Measurements from ENCODE around the gene OXCT1.
A peak's percentile ranks its signal among the peaks of the same experiment; 100 is the strongest.
"Not testable (repeated sequence)": the region's sequence is repeated elsewhere in the genome, so short reads cannot be mapped to it uniquely, and the experiment has no call there.

Gene OXCT1

DNA sequence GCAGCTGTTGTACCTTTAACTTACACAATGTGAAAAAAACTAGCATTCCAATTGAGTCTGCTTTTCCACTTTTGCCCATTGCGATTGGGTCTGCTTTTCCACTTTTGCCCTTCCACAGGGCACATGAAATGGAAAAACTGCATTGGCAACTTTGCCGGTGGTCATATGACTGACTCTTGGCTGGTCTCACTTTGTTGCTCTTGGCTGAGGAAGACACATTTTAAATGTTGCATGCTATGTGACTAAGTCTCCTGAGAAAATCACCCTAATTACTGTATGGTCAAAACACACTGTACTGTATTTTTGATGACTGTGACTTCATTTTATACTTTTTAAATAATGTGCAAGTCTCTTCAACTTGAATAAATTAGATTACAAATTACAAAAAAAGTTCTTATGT lies 1.6 kb upstream of the OXCT1 start:
- no peak for DNase-seq

DNA sequence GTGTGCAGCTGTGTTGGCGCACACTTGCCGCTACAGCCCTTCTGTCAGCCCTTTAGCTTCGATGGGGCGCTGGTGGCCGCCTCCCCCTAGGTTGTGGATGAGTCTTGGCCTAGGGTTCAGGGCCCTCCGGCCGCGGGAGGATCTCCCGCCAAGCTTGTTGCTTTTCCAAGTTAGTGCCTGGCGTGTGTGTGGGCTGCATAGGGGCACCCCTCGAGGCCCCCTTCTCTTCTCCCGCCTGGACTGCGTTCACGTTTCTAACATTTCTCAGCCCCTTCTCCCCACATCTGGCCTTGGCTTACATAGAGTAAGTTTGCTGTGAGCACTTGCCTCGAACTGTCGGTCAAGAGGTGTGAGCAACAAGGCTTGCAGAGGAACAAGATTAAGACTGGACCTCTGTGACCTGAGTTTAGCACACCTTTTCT lies 413 bp upstream of the OXCT1 start:
- DNase-seq = no peak

DNA sequence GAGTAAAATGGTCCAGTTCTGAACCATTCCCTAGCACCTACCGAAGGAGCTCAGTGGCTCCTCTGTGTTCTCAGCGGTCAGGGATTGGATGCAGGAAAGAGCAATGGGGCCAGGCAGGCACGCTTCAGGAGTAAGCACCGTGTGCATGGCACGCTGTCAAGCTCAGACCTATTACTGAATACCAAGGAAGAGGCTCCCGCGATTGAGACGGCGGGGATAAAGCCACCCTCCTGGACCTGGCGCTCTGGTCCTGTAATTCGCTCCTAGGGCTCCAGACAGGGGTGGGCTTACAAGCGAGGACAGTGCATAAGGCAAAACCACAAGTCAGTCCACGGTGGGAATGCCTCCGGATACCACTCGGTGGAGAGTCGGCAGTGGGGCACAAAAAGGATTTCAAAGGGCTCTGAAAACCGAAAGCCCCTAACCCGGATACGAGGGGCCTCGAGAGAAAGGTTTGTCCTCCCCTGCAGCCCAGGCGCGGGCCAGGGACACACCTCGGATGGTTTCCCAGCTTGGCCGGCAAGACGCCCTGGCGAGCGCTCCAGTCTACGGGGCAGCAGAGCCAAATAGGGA lies 988 bp downstream of the OXCT1 start:
- no peak for DNase-seq

DNA sequence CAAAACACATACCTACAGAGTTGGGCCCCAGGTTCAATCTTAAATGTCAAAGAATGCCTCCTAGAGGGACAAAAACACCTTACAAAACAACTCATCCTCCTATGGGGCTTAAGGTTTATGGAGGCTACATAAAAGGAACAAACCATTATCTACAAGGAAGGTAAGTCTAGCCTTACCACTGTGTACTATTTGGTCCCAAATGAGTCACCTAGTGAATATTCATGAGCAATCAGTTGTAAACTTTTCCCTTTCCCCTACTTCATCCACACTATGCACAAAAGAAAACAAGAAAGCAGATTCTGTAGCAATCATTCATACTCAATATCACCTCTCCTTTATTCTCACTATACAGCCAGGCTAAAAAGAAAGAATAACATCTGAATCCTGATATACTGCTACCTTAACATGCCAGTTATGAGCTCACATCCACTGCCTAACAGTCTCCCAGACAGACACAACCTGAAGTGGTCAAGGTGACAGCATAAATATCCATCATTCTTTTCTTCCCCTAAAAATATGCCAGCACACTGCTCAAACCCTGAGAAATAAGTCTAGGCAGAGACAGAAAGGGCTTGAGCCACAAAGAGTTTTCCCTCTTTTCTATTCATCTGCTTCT lies 6.2 kb downstream of the OXCT1 start:
- DNase-seq = no peak

DNA sequence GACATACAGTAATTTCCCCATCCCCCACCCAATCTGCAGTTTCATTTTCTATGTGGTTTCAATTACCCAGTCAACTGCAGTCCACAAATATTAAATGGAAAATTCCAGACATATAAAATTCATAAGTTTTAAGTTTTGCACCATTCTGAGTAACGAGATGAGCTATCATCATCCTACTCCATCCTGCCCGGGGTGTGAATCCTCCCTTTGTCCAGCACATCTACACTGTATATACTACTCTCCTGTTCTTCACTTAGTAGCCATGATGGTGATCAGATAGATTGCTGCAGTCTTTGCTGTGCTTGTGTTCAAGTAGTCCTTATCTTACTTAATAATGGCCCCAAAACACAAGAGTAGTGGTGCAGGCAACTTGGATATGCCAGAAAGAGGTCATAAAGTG lies 11.3 kb downstream of the OXCT1 start:
- no peak for DNase-seq

DNA sequence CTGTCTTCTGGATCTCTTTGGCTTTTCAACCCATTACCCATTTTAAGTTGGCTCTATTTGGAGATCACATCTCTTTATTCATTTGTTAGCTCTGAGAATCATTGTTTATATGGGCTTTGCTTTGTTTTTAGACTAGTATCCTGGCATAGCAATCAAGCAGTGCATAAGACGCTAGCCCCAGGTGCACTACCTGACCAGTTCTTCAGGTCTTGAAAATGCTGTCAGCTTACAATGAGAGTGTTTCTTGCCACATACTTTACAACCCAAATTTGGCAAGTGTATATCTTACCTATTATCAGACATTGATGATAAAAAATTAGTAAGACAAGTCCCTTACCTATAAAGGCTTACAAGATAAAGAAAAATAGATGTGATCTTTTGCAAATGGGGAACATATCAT lies 12.2 kb downstream of the OXCT1 start:
- DNase-seq = no peak

DNA sequence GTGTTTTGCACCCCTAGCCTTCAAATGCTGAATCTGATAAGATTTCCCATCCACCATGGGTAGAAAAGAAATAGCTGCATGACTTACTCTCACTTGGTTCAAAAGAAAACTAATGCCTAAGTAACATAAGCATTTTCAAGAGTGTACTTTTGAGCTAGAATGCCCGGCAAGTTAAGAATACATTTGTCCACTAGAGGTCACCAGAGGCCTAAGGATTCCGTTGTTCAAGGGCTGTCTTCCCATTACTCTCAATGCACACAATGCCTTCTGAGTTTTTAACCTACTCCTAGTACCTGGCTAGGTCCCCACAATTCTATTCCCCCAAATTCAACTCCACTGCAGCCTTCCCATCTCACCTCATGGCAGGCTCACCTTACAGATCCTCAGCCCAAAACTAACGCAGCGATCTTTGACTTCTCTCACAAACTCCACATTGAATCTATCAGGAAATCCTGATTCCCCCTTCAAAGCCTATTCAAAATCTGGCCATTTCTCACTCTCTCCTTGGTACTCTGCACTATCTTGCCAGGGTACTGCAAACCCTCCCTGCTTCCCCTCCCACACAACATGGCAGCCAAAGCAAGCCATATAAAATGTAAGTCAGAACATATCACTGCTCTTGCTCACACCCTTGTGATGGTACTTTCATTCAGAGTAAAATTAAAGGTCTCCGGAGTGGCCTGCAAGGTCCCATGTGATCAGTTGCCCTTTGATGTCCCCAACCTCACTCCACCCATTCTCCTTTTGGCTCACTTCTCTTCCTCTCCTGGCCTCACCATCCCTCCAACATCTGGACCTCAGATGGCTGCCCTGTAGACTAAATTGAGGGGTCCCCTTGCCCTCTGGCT lies 13.4 kb downstream of the OXCT1 start:
- DNase-seq = peak; percentile 11

DNA sequence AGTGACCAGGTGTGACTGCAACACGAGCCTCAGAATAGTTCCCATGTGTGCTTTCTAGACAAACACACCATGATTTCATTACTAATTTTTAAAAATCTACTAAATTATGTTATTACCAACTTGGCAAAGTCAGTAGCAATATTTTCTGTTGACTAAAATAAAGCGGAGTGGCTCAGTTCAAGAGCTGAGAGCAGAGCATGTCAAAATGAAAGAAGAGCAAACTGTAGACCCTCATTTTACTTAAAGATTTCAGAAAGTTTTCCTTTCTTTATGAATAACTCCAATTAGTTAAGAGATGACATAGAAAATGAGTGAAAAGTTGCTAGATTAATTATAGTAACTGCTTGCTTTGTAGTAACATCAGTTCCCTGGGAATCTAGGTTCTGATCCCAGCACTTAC lies 17.9 kb downstream of the OXCT1 start:
- no peak for DNase-seq

DNA sequence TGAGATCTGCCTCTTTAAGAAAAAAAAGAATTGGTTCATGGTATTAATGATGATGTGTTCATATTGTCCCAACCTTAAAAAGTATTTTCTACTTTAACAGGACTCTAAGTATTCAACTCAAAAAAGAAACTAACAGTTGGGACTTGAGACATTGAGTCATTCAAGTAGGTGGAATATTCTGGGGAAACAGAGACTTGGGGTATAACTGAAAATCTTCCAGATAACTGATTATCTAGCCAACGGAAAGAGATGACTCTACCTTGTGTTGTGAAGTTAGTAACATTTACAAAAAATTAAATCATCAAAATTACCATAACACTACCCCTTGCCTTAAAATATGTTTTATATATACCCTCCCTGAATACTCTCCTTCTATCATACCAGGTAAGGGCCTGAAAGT lies 19.1 kb downstream of the OXCT1 start:
- DNase-seq = no peak

DNA sequence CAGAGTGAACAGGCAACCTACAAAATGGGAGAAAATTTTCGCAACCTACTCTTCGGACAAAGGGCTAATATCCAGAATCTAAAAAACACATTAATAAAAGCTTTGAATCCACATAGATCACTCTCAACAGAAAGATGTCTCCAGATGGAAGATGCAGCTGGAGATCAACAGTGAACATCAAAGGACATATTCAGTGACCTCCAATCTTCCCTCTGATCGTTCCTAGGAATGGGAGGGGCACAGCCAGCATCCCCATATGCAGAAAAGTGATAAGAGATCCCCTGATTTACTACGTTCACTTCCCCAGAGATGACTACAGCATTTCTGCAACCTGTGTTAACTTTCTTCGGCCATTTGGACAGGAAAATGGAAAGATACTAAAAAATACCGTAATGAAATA lies 21.2 kb downstream of the OXCT1 start:
- no peak for DNase-seq

DNA sequence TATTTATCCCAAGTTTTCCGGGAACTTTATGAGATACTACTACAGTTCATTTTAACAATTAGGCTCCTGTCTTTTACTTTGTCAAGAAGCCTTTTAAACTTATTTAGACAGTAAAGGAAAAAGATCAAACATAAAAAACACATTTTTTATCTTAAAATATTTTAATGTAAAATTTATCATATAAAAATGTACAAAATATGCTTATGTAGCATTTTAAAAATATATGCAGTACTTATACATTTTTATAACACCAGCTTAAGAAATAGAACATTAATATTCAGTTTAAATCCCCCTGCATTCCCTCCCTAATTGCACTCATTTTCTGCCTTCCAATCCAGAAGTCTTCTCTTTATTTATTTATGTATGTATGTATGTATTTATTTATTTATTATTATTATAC lies 24.5 kb downstream of the OXCT1 start:
- DNase-seq = not testable (repeated sequence)

DNA sequence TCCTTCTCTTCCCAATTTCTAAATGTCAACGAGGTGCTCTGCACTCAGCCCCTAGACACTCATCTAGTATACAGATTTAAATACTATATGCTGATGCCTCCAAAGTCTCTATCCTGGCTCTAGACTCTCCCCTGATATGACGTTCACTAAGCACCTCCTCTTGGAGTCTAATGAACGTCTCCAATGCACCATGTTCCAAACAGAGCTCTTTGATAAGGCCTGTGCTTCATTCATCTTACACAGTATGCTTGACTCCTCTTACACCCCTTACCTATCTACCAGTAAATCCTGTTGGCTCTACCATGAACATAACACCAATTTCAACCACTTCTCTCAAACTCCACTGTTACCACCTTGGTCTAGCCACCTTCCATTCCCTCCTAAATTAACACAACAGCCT lies 25.7 kb downstream of the OXCT1 start:
- no peak for DNase-seq

DNA sequence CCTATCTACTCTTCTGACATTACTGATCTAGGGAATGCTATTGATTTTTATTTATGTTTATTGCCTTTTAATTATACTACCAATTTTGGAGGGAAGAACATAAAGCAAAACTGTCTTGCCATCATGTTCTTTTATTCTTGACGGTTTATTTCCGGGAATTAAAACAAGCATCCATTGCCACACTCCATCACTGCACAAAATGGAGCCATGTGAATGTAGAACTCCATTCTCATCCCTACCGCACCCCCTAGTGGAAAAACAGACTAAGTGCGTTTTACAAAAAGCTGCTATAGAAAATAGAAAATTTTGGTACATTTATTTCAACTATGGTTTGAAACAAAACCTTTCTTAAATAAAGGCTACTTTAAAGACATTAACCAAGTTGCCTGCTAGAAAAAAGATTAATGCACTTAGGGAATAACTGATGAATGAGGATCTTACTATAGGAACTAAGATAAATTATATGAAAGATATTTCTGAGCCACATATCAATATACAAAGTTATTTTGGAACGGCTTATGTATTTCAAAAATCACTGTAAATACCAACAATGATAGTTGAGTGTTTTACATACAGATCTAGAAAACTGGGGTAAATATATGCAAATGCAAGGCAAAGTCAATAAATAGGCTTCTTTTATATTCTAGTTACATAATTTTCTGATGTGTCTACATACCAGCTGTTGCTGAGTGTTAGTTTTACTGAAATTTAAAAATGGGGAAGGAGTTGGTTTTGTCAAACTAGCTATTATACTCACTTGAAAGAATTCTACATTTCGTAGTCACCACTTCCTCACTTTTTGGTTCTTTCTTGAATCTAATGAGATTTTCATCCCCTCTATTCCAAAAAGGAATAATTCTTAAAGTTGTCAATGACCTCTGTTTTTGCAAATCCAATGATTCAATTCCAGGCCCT lies 26.5 kb downstream of the OXCT1 start:
- no peak for DNase-seq

DNA sequence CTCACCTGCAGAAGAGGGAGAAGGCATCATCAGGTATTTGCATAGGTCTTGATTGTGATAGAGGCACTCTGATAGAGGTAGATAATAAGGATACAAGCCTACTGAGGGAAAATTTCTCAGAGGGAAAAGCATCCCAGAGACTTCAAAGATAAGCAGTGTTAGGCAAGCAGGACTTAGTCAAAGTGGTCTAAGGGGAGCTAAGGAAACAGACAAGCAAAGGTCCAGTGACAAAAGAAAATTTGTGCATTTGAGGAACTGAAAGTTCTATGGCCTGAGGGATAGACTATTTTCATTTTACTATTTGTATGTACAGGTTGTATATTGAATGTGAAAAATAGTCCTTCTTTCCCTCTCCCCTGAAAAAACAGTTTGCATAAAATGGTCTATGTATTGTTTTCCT lies 27.4 kb downstream of the OXCT1 start:
- no peak for DNase-seq

DNA sequence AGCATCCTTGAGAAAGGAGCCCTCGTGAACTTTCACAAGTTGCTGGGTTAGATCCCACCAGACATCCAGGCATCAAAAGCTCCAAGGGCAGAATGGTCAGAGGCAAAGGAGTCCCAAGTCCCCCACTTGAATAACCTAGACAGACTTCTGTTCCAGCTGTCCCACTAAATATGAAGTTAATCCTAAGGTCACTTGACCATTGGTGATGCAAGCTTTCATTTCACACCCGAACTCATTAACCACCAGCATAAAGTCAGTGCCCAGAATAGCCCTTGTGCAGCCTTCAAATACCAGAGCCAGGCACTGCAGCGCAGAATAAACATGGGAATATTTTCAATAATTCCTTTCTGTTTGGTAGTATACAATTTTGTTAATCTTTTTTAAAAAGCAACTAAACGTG lies 28.9 kb downstream of the OXCT1 start:
- no peak for DNase-seq

DNA sequence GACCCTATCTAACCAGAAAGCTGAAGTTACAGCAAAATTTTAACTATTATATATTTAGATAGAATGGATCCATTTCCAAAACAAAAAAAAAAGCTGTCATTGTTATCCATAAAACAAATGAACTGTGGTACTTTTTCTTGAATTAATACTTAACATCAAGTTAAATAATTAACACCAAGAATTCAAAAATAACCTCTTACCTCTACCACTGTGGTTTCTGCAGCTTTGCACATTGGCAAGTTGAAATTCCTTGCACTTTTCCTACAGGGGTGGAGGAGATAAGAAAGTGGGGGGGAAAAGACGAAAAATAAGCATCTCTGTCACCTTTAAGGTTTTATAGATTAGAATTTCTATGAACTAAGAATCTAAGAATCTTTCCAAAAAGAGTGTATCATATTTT lies 30.0 kb downstream of the OXCT1 start:
- no peak for DNase-seq

DNA sequence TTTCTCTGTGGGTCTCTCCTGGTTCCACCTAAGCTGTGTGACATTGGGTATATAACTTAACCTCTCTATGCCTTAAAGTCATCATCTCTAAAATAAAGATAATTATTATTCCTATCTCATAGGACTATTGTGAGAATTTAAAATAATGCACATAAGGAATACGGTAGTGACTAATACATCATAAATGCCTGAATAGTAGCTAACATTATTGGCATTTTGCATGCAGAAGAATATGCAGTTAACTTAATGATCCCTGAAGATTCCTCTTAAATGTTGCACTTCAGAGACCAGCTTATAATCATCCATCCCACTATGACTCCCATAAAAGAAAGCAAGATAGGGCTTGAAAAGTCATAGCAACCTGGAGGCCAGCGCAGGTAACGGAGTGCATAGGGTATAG lies 32.4 kb downstream of the OXCT1 start:
- DNase-seq = no peak

DNA sequence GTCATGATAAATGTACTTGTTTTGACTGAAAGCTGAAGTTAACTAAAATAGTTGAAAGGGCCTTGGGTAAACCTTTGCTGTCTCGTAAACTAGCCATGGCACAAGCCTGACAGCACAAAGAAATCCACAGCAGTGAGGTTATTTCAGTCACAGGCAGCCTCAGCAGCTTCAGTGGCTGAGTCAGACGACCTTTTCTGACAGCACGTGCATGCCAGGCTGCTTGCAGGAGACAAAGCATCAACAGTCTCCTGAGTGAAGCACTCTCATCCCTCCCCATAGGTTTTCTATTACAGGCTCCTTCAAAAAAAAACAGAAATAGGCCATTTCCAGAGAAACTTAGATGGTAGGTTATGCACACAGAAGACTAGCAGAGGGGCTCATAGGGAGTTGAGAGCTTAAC lies 34.6 kb downstream of the OXCT1 start:
- DNase-seq = no peak

DNA sequence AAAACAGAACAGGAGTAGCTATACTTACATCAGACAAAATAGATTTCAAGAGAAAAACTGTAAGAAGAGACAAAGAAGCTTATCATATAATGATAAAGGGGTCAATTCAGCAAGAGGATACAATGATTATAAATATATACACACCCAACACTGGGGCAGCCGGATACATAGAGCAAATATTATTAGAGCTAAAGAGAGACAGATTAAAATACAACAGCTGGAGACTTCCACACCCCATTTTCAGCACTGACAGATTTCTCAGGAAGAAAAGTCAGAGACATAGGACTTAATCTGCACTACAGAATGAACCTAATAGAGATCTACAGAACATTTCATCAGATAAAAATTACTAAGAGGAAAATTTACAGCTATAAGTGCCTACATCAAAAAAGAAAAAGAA lies 35.7 kb downstream of the OXCT1 start:
- DNase-seq = no peak

DNA sequence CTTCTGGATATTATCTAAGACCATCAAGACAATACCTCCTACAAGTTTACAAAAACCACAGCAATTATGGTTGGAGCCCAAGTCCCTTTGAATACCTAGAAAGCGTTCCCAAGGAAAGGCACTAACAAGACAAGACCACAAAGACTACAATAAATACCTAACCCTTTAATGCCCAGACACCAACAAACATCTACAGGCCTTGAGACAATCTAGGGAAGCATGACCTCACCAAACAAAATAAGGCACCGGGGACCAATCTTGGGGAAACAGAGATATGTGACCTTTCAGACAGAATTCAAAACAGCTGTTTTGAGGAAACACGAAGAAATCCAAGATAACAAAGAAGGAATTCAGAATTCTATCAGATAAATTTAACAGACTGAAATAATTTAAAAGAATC lies 37.8 kb downstream of the OXCT1 start:
- DNase-seq = no peak

DNA sequence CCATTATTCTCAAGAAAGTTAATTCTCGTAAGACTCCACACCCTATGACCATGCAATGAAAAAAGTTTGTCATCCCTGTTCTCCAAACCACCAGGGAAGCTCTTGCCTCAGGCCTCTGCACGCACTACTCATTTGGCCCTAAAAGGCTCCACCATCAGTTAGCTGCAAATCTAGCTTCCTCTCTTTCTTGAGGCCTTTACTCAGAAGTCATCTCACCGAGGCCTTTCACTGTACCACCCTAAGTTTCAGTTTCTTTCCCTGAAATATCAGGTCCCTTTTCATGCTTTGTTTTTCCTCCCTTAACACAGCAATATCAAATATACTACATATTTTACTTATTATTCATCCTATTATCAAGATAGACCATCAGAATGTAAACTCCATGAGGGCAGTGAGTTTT lies 39.1 kb downstream of the OXCT1 start:
- no peak for DNase-seq

DNA sequence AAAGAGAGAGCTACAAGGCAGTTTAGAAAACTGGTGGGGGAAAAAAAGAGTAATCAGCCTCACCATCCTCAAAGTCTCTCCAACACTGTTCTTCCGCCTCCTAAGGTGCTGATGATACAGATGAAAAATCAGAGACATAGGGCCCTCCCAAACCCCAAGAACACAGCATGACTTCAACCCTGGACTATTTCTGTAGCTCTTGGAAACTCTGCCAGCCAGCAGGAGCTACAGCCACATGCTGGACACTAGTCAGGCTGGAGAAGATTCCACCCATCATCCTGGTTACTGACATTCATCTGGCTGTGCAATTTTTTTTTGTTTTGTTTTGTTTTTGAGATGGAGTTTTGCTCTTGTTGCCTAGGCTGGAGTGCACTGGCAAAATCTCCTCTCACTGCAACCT lies 42.4 kb downstream of the OXCT1 start:
- no peak for DNase-seq

DNA sequence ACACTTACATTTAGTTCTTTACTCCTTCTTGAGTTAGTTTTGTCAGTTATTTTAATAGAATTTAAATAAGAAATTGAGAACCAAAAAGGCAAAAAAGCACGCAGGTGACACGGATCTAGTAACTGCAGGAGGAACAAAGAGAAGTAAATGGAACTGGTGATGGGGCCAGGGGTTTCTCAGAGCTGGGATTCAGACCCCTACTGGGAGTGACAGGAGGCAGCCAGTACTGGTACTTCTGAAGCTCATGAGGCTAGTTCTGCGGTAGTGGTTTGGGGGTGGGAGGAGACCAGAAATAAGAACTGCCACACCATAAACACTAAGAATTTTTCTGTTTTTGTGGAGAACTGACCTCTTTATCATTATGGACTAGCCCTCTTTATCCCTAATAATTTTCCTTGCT lies 48.2 kb downstream of the OXCT1 start:
- no peak for DNase-seq

Measured in stimulated activated CD4-positive, alpha-beta T cell treated with anti-CD3 and anti-CD28 coated beads, Interleukin-4, amount 100 ng/mL, for 1 hour (primary cell).